SU-DHL-6 (cell line): Measurements from ENCODE around the gene CACNA1C.

Experiments
- H2AFZ ChIP-seq: fragments of 200-600 bp; sonication (generic); 2 replicates; pipeline ENCODE4 v1.6.1; 2014; ENCODE audit warnings: low read depth, mild to moderate bottlenecking, moderate library complexity, mixed read lengths, antibody characterized with exemption, low read length; ENCODE audit not compliant: severe bottlenecking
- H3F3A ChIP-seq: fragments of 200-600 bp; shearing (Covaris generic); 2 replicates; pipeline ENCODE4 v1.6.0; 2016; ENCODE audit warnings: antibody characterized with exemption, mild to moderate bottlenecking; ENCODE audit not compliant: insufficient read depth
- H3K27ac ChIP-seq: fragments of 200-600 bp; sonication (generic); 2 replicates; pipeline ENCODE4 v1.5.1; 2016; ENCODE audit warnings: low read depth, mild to moderate bottlenecking, low read length, moderate library complexity, mixed read lengths
- H3K27me3 ChIP-seq: fragments of 200-600 bp; sonication (generic), shearing (Covaris generic); 2 replicates; pipeline ENCODE4 v1.6.0; 2014; ENCODE audit warnings: mild to moderate bottlenecking, low read length
- H3K36me3 ChIP-seq: fragments of 200-600 bp; sonication (generic); 2 replicates; pipeline ENCODE4 v1.6.1; 2014; ENCODE audit warnings: mild to moderate bottlenecking, low read length, mixed read lengths
- H3K4me2 ChIP-seq: fragments of 300-600, 200-600 bp; shearing (Covaris generic), sonication (generic); 2 replicates; pipeline ENCODE4 v1.6.0; 2014; ENCODE audit warnings: low read length, low read depth, mild to moderate bottlenecking; ENCODE audit not compliant: poor library complexity, severe bottlenecking
- H3K4me3 ChIP-seq: fragments of 200-600 bp; sonication (generic); 2 replicates; pipeline ENCODE4 v1.5.1; 2014; ENCODE audit warnings: antibody characterized with exemption, low read length, mild to moderate bottlenecking, mixed read lengths; ENCODE audit not compliant: insufficient read depth, poor library complexity, severe bottlenecking
- H3K79me2 ChIP-seq: fragments of 200-600 bp; sonication (generic); 2 replicates; pipeline ENCODE4 v1.6.1; 2014; ENCODE audit warnings: mild to moderate bottlenecking, low read length, moderate library complexity; ENCODE audit not compliant: insufficient read depth
- H3K9ac ChIP-seq: fragments of 200-600 bp; sonication (generic); 2 replicates; pipeline ENCODE4 v1.7.0; 2014; ENCODE audit warnings: mild to moderate bottlenecking, low read length
- H3K9me2 ChIP-seq: fragments of 200-600 bp; sonication (generic); replicated peaks from 2 replicates; pipeline ENCODE4 v1.6.1; 2014; ENCODE audit warnings: low read length; ENCODE audit not compliant: insufficient read depth
- H3K9me3 ChIP-seq: fragments of 200-600 bp; sonication (generic); 2 replicates; pipeline ENCODE4 v1.6.1; 2014; ENCODE audit warnings: low read length, mixed read lengths; ENCODE audit not compliant: insufficient read depth
- H4K20me1 ChIP-seq: fragments of 200-600 bp; sonication (generic); 2 replicates; pipeline ENCODE4 v1.6.1; 2014; ENCODE audit warnings: low read depth, mild to moderate bottlenecking, antibody characterized with exemption, low read length, moderate library complexity, mixed read lengths
- EZH2phosphoT487 ChIP-seq: fragments of 200-600 bp; sonication (generic), shearing (Covaris generic); conservative IDR thresholded peaks from 2 replicates; pipeline ENCODE4 v1.6.1; 2018; ENCODE audit warnings: mild to moderate bottlenecking, antibody characterized with exemption, low read length, moderate library complexity, mixed read lengths
- TF ChIP-seq, protein P1 (sequence below): fragments of 200-600 bp; sonication (generic); IDR thresholded peaks from one replicate; pipeline ENCODE4 v1.5.1; 2017; ENCODE audit warnings: antibody characterized with exemption, mild to moderate bottlenecking, low read length, moderate library complexity; ENCODE audit not compliant: insufficient read depth, poor library complexity, severe bottlenecking

Gene CACNA1C

DNA sequence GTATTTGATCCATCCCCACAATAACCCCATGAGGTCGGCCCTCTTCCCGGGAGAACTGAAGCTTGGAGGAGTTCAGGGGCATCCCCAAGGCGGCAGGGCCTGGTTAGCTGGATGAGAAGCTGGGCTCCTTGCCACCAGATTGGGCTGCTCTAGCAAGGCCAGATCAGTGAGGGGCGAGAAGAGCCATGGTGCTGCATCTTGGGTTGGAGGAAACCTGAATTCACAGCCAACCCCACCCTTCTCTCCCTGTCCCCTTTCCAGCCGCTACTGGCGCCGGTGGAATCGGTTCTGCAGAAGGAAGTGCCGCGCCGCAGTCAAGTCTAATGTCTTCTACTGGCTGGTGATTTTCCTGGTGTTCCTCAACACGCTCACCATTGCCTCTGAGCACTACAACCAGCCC lies 513.4 kb downstream of the CACNA1C start:
- no peaks in the 10 kb centered on the region for H3F3A ChIP-seq
- H3K27ac ChIP-seq, result no peak overlapping the region

DNA sequence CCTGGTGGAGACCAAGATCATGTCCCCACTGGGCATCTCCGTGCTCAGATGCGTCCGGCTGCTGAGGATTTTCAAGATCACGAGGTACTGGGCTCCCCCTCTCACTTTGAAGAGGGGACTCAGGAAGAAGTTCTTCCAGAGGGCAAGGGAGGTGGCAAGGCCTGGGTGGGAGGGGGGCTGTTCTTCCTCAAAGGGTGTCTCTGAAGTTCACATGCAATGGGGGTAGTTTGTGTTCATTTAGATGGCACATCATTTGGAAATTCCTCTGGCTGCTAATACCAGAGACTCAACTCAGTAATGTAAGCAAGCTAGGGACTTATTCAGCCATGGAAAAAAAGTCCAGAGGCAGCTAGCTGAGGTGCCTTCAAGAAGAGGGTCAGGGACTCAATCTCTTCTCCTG lies 514.9 kb downstream of the CACNA1C start:
- Histone ChIP-seq H3K9ac (no peak overlapping the region), H2AFZ (no peak overlapping the region), H3K9me2 (no peaks in the 10 kb centered on the region), H3K4me2 (no peak overlapping the region), H4K20me1 (no peaks in the 10 kb centered on the region), H3K36me3 (no peaks in the 10 kb centered on the region), H3K79me2 (no peaks in the 10 kb centered on the region), H3K27ac (no peak overlapping the region), H3K9me3 (no peaks in the 10 kb centered on the region), H3F3A (no peaks in the 10 kb centered on the region), H3K4me3 (no peak overlapping the region), H3K27me3 (no peaks in the 10 kb centered on the region)
- TF ChIP-seq, protein P1, sequence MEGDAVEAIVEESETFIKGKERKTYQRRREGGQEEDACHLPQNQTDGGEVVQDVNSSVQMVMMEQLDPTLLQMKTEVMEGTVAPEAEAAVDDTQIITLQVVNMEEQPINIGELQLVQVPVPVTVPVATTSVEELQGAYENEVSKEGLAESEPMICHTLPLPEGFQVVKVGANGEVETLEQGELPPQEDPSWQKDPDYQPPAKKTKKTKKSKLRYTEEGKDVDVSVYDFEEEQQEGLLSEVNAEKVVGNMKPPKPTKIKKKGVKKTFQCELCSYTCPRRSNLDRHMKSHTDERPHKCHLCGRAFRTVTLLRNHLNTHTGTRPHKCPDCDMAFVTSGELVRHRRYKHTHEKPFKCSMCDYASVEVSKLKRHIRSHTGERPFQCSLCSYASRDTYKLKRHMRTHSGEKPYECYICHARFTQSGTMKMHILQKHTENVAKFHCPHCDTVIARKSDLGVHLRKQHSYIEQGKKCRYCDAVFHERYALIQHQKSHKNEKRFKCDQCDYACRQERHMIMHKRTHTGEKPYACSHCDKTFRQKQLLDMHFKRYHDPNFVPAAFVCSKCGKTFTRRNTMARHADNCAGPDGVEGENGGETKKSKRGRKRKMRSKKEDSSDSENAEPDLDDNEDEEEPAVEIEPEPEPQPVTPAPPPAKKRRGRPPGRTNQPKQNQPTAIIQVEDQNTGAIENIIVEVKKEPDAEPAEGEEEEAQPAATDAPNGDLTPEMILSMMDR, result no peak
- TF ChIP-seq EZH2phosphoT487, result no peak

More for the DNA sequence above, 513.4 kb downstream of the CACNA1C start:
- H2AFZ ChIP-seq, result no peak overlapping the region
- no peaks in the 10 kb centered on the region for H4K20me1 ChIP-seq
- no peaks in the 10 kb centered on the region for H3K9me3 ChIP-seq
- no peaks in the 10 kb centered on the region for H3K9me2 ChIP-seq
- H3K4me3 ChIP-seq, result no peak overlapping the region
- H3K27me3 ChIP-seq, result no peaks in the 10 kb centered on the region
- no peaks in the 10 kb centered on the region for H3K79me2 ChIP-seq
- H3K9ac ChIP-seq, result no peak overlapping the region
- H3K36me3 ChIP-seq, result no peaks in the 10 kb centered on the region
- TF ChIP-seq, protein P1, result no peak
- no peak for TF ChIP-seq EZH2phosphoT487
- H3K4me2 ChIP-seq, result no peak overlapping the region

DNA sequence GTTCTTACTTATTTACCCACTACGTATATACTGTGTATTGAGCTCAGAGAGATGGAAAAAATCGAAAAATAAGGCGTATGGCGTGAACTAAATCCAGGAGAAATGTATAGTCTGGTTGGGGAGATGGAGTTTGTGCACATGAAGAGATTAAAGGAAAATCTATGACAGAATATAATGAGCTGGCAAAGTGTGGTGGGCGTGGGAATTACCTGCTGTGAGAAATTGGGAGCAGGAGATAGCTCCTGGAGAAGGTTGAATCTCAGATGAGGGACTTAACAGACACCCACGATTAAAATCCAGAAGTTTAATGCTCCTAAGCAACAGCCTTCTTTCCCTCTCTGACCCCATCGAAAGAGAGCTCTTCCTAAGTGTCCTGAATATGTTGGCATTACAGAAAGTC lies 517.8 kb downstream of the CACNA1C start:
- Histone ChIP-seq H3K79me2 (no peaks in the 10 kb centered on the region), H3K4me3 (no peak overlapping the region), H3K27me3 (no peaks in the 10 kb centered on the region), H2AFZ (no peak overlapping the region), H3F3A (no peaks in the 10 kb centered on the region), H3K27ac (no peak overlapping the region), H3K4me2 (no peak overlapping the region), H3K9me2 (no peaks in the 10 kb centered on the region), H3K36me3 (no peaks in the 10 kb centered on the region), H4K20me1 (no peaks in the 10 kb centered on the region), H3K9ac (no peak overlapping the region), H3K9me3 (no peaks in the 10 kb centered on the region)
- TF ChIP-seq, protein P1, result no peak
- no peak for TF ChIP-seq EZH2phosphoT487
